ENCODE data around the gene AGAP6.
"Not testable (repeated sequence)": the region's sequence is repeated elsewhere in the genome, so short reads cannot be mapped to it uniquely, and the experiment has no call there.

GRCh38 chr10:50052778-50053376 is 64.7 kb downstream of the AGAP6 start:
- TF ChIP-seq TAF1, POLR2A, POLR2AphosphoS5 (IDR thresholded peaks at IDR 0.05; ENCODE audit: low read depth, low read length): not testable (repeated sequence)

Data from GM12891 (cell line).